SK-N-SH treated with all-trans-retinoic acid at 6 μM for 48 hours (cell line): ENCODE data around the gene DES.
A peak's percentile ranks its signal among the peaks of the same experiment; 100 is the strongest.

Experiments
- ATAC-seq: fragments of 200-7000 bp; cut with Tn5 transposase; 3 replicates; pipeline ENCODE4 v1.9.1; 2020; ENCODE audit warnings: mild to moderate bottlenecking, moderate library complexity
- ARNTL ChIP-seq: fragments of 450-650 bp; formaldehyde crosslinking; IDR thresholded peaks from 2 replicates; pipeline ENCODE4 v1.5.0; 2020; ENCODE audit warnings: low read depth, mild to moderate bottlenecking, moderate library complexity, borderline replicate concordance
- CSDC2 ChIP-seq: fragments of 250-450 bp; sonication (Bioruptor Pico); IDR thresholded peaks from 2 replicates; pipeline ENCODE4 v1.5.0; 2020; ENCODE audit warnings: mild to moderate bottlenecking, moderate library complexity
- CSRNP3 ChIP-seq: fragments of 250-450 bp; sonication (Bioruptor Pico); IDR thresholded peaks from 2 replicates; pipeline ENCODE4 v1.5.1; 2021; ENCODE audit warnings: mild to moderate bottlenecking, moderate library complexity
- ESRRG ChIP-seq: fragments of 250-450 bp; sonication (Bioruptor Pico); IDR thresholded peaks from 2 replicates; pipeline ENCODE4 v1.6.1; 2021; ENCODE audit warnings: mild to moderate bottlenecking
- OSR1 ChIP-seq: fragments of 250-450 bp; sonication (Bioruptor Pico); IDR thresholded peaks from 2 replicates; pipeline ENCODE4 v1.8.0; 2022; ENCODE audit warnings: moderate library complexity, mild to moderate bottlenecking, inconsistent platforms
- PPARA ChIP-seq: fragments of 250-450 bp; sonication (Bioruptor Pico); IDR thresholded peaks from 2 replicates; pipeline ENCODE4 v1.5.0; 2020; ENCODE audit warnings: mild to moderate bottlenecking, borderline replicate concordance
- RARB ChIP-seq: fragments of 250-450 bp; sonication (Bioruptor Pico); IDR thresholded peaks from 2 replicates; pipeline ENCODE4 v1.8.0; 2021; ENCODE audit warnings: mild to moderate bottlenecking, moderate library complexity
- SNAI2 ChIP-seq: fragments of 250-450 bp; sonication (Bioruptor Pico); IDR thresholded peaks from 2 replicates; pipeline ENCODE4 v1.5.0; 2020; ENCODE audit warnings: mild to moderate bottlenecking, moderate library complexity
- TCF4 ChIP-seq: fragments of 250-450 bp; sonication (Bioruptor Pico); IDR thresholded peaks from 2 replicates; pipeline ENCODE4 v1.8.0; 2021; ENCODE audit warnings: mild to moderate bottlenecking, moderate library complexity, borderline replicate concordance
- ZFP3 ChIP-seq: fragments of 250-450 bp; sonication (Bioruptor Pico); IDR thresholded peaks from 2 replicates; pipeline ENCODE4 v1.5.0; 2020; ENCODE audit warnings: mild to moderate bottlenecking, moderate library complexity
- ZNF565 ChIP-seq: fragments of 450-650 bp; formaldehyde crosslinking; conservative IDR thresholded peaks from 2 replicates; pipeline ENCODE4 v1.5.0; 2020; ENCODE audit warnings: low read depth, mild to moderate bottlenecking, moderate library complexity
- ZNF70 ChIP-seq: fragments of 450-650 bp; formaldehyde crosslinking; IDR thresholded peaks from 2 replicates; pipeline ENCODE4 v1.5.0; 2020; ENCODE audit warnings: mild to moderate bottlenecking, moderate library complexity
- ZNF8 ChIP-seq: fragments of 450-650 bp; formaldehyde crosslinking; IDR thresholded peaks from 2 replicates; pipeline ENCODE4 v1.5.0; 2020; ENCODE audit warnings: mild to moderate bottlenecking, moderate library complexity
- TF ChIP-seq, protein P1 (sequence below): fragments of 250-450 bp; sonication (Bioruptor Pico); IDR thresholded peaks from 2 replicates; pipeline ENCODE4 v1.5.0; 2020; ENCODE audit warnings: mild to moderate bottlenecking, moderate library complexity
- TF ChIP-seq, protein P2 (sequence below): fragments of 250-450 bp; sonication (Bioruptor Pico); IDR thresholded peaks from 2 replicates; pipeline ENCODE4 v1.8.0; 2021; ENCODE audit warnings: low read depth, mild to moderate bottlenecking, moderate library complexity, borderline replicate concordance
- TF ChIP-seq, protein P3 (sequence below): fragments of 250-450 bp; sonication (Bioruptor Pico); IDR thresholded peaks from 2 replicates; pipeline ENCODE4 v1.5.1; 2020; ENCODE audit warnings: low read depth, mild to moderate bottlenecking, moderate library complexity
- TF ChIP-seq, protein P4 (sequence below): fragments of 250-450 bp; sonication (Bioruptor Pico); IDR thresholded peaks from 2 replicates; pipeline ENCODE4 v1.8.0; 2020; ENCODE audit warnings: mild to moderate bottlenecking, moderate library complexity, borderline replicate concordance

Gene DES

DNA sequence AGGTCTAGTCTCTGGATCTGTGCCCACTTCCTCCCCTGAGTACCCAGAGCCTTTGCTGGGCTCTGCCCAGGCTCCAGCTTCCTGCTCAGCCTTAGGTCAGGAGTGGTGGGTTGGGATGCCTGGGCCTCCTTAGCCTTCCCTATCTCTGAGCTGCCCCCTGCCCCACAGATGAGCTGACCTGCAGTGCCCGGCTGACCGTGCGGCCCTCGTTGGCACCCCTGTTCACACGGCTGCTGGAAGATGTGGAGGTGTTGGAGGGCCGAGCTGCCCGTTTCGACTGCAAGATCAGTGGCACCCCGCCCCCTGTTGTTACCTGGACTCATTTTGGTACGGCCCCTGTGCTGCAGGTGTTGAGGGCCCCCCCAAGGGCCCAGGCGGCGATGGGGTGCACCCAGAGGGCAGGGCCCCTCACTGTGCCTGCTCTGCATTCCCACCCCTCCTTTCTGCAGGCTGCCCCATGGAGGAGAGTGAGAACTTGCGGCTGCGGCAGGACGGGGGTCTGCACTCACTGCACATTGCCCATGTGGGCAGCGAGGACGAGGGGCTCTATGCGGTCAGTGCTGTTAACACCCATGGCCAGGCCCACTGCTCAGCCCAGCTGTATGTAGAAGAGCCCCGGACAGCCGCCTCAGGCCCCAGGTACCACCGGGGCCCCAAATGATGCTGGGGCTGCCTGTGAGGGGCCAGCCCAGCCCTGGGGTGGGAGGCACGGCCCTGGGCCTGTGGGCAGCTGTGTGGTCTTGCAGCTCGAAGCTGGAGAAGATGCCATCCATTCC is 50.4 kb downstream of the DES start:
- no peak for TF ChIP-seq OSR1 (CRISPR knock-in tag)
- TF ChIP-seq ZFP3 (CRISPR knock-in tag) = no peak
- no peak for TF ChIP-seq ARNTL (CRISPR knock-in tag)
- TF ChIP-seq, protein P1, sequence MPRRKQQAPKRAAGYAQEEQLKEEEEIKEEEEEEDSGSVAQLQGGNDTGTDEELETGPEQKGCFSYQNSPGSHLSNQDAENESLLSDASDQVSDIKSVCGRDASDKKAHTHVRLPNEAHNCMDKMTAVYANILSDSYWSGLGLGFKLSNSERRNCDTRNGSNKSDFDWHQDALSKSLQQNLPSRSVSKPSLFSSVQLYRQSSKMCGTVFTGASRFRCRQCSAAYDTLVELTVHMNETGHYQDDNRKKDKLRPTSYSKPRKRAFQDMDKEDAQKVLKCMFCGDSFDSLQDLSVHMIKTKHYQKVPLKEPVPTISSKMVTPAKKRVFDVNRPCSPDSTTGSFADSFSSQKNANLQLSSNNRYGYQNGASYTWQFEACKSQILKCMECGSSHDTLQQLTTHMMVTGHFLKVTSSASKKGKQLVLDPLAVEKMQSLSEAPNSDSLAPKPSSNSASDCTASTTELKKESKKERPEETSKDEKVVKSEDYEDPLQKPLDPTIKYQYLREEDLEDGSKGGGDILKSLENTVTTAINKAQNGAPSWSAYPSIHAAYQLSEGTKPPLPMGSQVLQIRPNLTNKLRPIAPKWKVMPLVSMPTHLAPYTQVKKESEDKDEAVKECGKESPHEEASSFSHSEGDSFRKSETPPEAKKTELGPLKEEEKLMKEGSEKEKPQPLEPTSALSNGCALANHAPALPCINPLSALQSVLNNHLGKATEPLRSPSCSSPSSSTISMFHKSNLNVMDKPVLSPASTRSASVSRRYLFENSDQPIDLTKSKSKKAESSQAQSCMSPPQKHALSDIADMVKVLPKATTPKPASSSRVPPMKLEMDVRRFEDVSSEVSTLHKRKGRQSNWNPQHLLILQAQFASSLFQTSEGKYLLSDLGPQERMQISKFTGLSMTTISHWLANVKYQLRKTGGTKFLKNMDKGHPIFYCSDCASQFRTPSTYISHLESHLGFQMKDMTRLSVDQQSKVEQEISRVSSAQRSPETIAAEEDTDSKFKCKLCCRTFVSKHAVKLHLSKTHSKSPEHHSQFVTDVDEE (CRISPR knock-in tag) = no peak
- TF ChIP-seq, protein P2, sequence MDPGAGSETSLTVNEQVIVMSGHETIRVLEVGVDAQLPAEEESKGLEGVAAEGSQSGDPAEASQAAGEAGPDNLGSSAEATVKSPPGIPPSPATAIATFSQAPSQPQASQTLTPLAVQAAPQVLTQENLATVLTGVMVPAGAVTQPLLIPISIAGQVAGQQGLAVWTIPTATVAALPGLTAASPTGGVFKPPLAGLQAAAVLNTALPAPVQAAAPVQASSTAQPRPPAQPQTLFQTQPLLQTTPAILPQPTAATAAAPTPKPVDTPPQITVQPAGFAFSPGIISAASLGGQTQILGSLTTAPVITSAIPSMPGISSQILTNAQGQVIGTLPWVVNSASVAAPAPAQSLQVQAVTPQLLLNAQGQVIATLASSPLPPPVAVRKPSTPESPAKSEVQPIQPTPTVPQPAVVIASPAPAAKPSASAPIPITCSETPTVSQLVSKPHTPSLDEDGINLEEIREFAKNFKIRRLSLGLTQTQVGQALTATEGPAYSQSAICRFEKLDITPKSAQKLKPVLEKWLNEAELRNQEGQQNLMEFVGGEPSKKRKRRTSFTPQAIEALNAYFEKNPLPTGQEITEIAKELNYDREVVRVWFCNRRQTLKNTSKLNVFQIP (CRISPR knock-in tag) = no peak
- no peak for TF ChIP-seq PPARA
- no peak for TF ChIP-seq CSRNP3 (CRISPR knock-in tag)
- no peak for TF ChIP-seq ZNF8
- no peak; the same call in 1 of the 3 replicates for ATAC-seq

DNA sequence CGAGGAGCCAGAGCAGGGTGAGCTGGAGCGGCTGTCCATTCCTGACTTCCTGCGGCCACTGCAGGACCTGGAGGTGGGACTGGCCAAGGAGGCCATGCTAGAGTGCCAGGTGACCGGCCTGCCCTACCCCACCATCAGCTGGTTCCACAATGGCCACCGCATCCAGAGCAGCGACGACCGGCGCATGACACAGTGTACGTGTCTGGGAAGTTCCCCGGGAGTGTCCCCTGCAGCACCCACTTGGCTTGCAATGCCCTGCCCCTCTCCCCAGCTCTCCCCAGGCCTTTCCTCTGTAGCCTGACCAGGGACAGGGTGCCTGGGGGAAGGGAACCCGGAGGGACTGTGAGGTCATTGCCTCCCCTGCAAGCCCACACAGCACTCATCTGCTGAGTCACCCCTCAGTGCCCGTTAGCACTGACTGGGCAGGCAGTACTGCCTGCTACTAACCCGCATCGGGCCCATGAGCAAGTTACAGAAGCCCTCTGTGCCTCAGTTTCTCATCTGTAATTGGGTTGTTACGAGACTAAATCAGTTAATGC is 51.1 kb downstream of the DES start:
- TF ChIP-seq ESRRG = no peak
- TF ChIP-seq ZNF8 = no peak
- TF ChIP-seq TCF4 (CRISPR knock-in tag) = no peak
- no peak for TF ChIP-seq SNAI2
- TF ChIP-seq, all 23 proteins: peak for 0
- ATAC-seq = peak; percentile 80

DNA sequence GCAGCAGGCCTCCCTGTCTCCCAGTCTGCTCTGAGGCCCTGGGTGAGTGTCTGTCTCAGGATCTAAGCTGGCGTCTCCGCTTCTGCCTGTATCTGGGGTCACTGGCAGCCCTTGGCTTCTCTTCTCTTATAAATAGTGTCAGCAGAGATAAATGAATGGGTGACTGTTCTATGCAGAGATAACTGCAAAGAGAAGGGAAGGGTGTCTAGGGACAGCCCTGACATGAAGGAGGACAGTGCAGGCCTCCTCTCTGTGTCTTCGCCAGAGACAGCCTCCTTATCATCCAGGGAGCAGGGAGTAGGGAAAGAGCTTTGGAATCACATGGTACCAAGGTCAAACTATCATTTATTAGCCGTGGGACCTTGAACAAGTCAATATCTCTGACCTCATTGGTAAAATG is 52.3 kb downstream of the DES start:
- no peak for TF ChIP-seq ZNF8
- no peak for TF ChIP-seq CSDC2 (CRISPR knock-in tag)
- no peak for TF ChIP-seq TCF4 (CRISPR knock-in tag)
- TF ChIP-seq, protein P1 (CRISPR knock-in tag) = no peak
- TF ChIP-seq, protein P3, sequence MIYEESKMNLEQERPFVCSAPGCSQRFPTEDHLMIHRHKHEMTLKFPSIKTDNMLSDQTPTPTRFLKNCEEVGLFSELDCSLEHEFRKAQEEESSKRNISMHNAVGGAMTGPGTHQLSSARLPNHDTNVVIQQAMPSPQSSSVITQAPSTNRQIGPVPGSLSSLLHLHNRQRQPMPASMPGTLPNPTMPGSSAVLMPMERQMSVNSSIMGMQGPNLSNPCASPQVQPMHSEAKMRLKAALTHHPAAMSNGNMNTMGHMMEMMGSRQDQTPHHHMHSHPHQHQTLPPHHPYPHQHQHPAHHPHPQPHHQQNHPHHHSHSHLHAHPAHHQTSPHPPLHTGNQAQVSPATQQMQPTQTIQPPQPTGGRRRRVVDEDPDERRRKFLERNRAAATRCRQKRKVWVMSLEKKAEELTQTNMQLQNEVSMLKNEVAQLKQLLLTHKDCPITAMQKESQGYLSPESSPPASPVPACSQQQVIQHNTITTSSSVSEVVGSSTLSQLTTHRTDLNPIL (CRISPR knock-in tag) = no peak
- no peak for TF ChIP-seq ZNF70
- TF ChIP-seq ARNTL (CRISPR knock-in tag) = no peak
- TF ChIP-seq, protein P4, sequence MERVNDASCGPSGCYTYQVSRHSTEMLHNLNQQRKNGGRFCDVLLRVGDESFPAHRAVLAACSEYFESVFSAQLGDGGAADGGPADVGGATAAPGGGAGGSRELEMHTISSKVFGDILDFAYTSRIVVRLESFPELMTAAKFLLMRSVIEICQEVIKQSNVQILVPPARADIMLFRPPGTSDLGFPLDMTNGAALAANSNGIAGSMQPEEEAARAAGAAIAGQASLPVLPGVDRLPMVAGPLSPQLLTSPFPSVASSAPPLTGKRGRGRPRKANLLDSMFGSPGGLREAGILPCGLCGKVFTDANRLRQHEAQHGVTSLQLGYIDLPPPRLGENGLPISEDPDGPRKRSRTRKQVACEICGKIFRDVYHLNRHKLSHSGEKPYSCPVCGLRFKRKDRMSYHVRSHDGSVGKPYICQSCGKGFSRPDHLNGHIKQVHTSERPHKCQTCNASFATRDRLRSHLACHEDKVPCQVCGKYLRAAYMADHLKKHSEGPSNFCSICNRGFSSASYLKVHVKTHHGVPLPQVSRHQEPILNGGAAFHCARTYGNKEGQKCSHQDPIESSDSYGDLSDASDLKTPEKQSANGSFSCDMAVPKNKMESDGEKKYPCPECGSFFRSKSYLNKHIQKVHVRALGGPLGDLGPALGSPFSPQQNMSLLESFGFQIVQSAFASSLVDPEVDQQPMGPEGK (CRISPR knock-in tag) = no peak
- no peak for TF ChIP-seq RARB
- no peak for TF ChIP-seq ESRRG
- TF ChIP-seq, protein P2 (CRISPR knock-in tag) = no peak
- TF ChIP-seq ZNF565 (CRISPR knock-in tag) = no peak
- ATAC-seq = no peak
